ENCODE data around the gene HOXA6. TPM values are rescaled to one million over a fixed set of nuclear protein-coding genes. Genes with fewer than 3 reads are reported as not detected.

HOXA6 gene
- total and polyA plus RNA-seq, 11 donors, result not detected

DNA sequence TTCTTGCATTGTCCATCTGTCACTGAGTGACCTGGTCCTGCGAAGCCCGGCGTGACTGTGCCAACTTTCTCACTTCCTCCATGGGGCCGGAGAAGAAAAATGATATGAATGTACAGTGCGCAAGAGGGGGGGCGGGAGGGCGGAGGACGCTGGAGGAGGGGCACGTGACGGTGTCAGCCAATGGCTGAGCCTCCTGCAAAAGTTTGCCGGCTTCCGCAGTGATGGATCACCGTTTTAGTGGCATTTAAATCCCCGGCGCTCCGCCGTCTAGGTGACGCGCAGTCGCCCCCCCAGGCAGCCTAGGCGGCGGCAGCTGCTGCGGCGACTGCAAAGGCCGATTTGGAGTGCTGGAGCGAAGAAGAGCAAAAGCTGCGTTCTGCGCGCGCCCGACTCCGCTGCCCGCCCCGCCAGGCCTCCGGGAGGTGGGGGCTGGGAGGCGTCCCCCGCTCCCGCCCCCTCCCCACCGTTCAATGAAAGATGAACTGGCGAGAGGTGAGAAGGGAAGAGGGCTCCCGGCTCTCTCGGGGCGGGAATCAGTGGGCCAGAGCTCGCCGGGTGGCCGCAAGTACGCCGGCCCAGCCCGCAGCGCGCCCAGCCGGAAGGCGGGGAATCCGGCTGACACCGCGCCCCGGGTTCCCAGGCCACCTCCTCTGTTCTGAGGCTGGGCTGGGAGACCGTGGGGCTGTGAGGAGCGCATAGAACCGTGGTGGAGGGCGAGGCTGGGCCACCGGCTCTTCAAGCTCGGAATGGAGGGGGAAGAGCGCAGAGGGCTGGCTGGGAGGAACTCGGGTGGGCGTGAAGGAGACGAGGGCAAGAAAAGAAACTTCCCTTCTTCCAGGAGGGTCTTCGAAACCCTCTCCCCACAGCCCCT is 51.4 kb downstream of the HOXA6 start, which contains the start of gene HOXA1:
Gene HOXA1 (minus strand): TSS at position 104 of the 871 bp plus-strand sequence. CDS start 88 bp downstream, at position 16.
- DNase-seq (peak; percentile 43 to 79 (median 66)), ATAC-seq (peak; percentile 47 to 82 (median 78))
- Histone ChIP-seq H3K4me1 (peaks cover 0 to 33% (median 15%) of the 10 kb centered on the region in 12 donors), H3K4me3 (peak within 1 kb of the TSS; percentile 49 to 85 (median 65)), H3K36me3 (no peaks in the 10 kb centered on the region), H3K27ac (peak within 1 kb of the TSS; percentile 22 to 93 (median 73)), H3K9me3 (no peaks in the 10 kb centered on the region), H3K27me3 (peaks cover 56 to 100% (median 87%) of the 10 kb centered on the region in 9 donors)
- 0 to 2% (median 1%) methylated on average over 55 to 68 of the region's 68 CpGs for WGBS, 4 donors
- TF ChIP-seq POLR2A (IDR thresholded peaks at IDR 0.05), result peak in 1 of 2 donors; percentile 56
- TF ChIP-seq, protein P1, sequence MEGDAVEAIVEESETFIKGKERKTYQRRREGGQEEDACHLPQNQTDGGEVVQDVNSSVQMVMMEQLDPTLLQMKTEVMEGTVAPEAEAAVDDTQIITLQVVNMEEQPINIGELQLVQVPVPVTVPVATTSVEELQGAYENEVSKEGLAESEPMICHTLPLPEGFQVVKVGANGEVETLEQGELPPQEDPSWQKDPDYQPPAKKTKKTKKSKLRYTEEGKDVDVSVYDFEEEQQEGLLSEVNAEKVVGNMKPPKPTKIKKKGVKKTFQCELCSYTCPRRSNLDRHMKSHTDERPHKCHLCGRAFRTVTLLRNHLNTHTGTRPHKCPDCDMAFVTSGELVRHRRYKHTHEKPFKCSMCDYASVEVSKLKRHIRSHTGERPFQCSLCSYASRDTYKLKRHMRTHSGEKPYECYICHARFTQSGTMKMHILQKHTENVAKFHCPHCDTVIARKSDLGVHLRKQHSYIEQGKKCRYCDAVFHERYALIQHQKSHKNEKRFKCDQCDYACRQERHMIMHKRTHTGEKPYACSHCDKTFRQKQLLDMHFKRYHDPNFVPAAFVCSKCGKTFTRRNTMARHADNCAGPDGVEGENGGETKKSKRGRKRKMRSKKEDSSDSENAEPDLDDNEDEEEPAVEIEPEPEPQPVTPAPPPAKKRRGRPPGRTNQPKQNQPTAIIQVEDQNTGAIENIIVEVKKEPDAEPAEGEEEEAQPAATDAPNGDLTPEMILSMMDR (IDR thresholded peaks at IDR 0.05), result no peak
- intact Hi-C loops (cut with DNase I), result loop anchor here in 1 of 10 donors (5.0 kb wide), 1 partner anchor 36 kb away; the partner anchor contains the start of gene HOXA4

MicroRNA genes within 50 kb of the gene (microRNA counts, 767-probe panel; counts per million panel counts)
- 1,208 to 1,798 counts per million in 2 donors for microRNA hsa-miR-196b-5p

Small RNA genes within 50 kb of the gene (microRNA-seq; reads per million reads assigned to microRNA genes)
- gene MIR196B, result 6.9 to 25.3 (median 11.5) reads per million in 4 donors

Other genes starting within 250 kb of the HOXA6 start
- under 1 TPM in 3 of 9 donors, not detected in 6; 0.12 to 0.66 (median 0.59) TPM for gene HOXA1, start 51.8 kb downstream of the HOXA6 start, total RNA-seq
- gene HOXA1, start 51.8 kb downstream of the HOXA6 start, polyA plus RNA-seq, result under 1 TPM in 1 of 2 donors, not detected in 1; 0.07 TPM
- under 1 TPM in 2 of 9 donors, not detected in 7; 0.14 to 0.57 TPM for gene HOXA2, start 45.1 kb downstream of the HOXA6 start, total RNA-seq
- under 1 TPM in 1 of 2 donors, not detected in 1; 0.03 TPM for gene HOXA2, start 45.1 kb downstream of the HOXA6 start, polyA plus RNA-seq
- 1 to 10 TPM in 3 of 9 donors, under 1 TPM in 5, not detected in 1; 0.23 to 2.6 (median 0.88) TPM for gene HOXA4, start 17.0 kb downstream of the HOXA6 start, total RNA-seq
- under 1 TPM; 0.50 to 0.69 TPM for gene HOXA4, start 17.0 kb downstream of the HOXA6 start, polyA plus RNA-seq
- 1 to 10 TPM in 1 of 9 donors, under 1 TPM in 2, not detected in 6; 0.28 to 2.8 (median 0.44) TPM for gene HOXA5, start 4.1 kb downstream of the HOXA6 start, total RNA-seq
- under 1 TPM in 1 of 2 donors, not detected in 1; 0.07 TPM for gene HOXA5, start 4.1 kb downstream of the HOXA6 start, polyA plus RNA-seq
- 1 to 10 TPM in 3 of 9 donors, under 1 TPM in 4, not detected in 2; 0.19 to 3.1 (median 0.67) TPM for gene HOXA3, start 4.8 kb upstream of the HOXA6 start, total RNA-seq
- gene HOXA3, start 4.8 kb upstream of the HOXA6 start, polyA plus RNA-seq, result under 1 TPM; 0.07 to 0.11 TPM
- gene HOXA7, start 8.9 kb upstream of the HOXA6 start, total RNA-seq, result under 1 TPM in 1 of 9 donors, not detected in 8; 0.29 TPM
- gene HOXA7, start 8.9 kb upstream of the HOXA6 start, polyA plus RNA-seq, result not detected
- gene HOXA9, start 17.8 kb upstream of the HOXA6 start, total RNA-seq, result under 1 TPM in 1 of 9 donors, not detected in 8; 0.29 TPM
- gene HOXA9, start 17.8 kb upstream of the HOXA6 start, polyA plus RNA-seq, result not detected
- gene HOXA10, start 26.5 kb upstream of the HOXA6 start, total RNA-seq, result under 1 TPM in 2 of 9 donors, not detected in 7; 0.18 to 0.36 TPM
- under 1 TPM in 1 of 2 donors, not detected in 1; 0.06 TPM for gene HOXA10, start 26.5 kb upstream of the HOXA6 start, polyA plus RNA-seq
- gene HOXA11, start 37.5 kb upstream of the HOXA6 start, total RNA-seq, result not detected
- not detected for gene HOXA11, start 37.5 kb upstream of the HOXA6 start, polyA plus RNA-seq
- gene HOXA13, start 52.3 kb upstream of the HOXA6 start, total RNA-seq, result not detected
- gene HOXA13, start 52.3 kb upstream of the HOXA6 start, polyA plus RNA-seq, result not detected
- not detected for gene EVX1, start 95.0 kb upstream of the HOXA6 start, total RNA-seq
- not detected for gene EVX1, start 95.0 kb upstream of the HOXA6 start, polyA plus RNA-seq

Measured in heart left ventricle (tissue), 16 donors.